ENCODE data around the gene LRRC18. TPM values are rescaled to one million over a fixed set of nuclear protein-coding genes. Genes with fewer than 3 reads are reported as not detected.

The LRRC18 gene
- total and polyA plus RNA-seq, 2 donors (not counting 3 experiments of a cell fraction or from before 2014, with no cell fraction given), result not detected

DNA sequence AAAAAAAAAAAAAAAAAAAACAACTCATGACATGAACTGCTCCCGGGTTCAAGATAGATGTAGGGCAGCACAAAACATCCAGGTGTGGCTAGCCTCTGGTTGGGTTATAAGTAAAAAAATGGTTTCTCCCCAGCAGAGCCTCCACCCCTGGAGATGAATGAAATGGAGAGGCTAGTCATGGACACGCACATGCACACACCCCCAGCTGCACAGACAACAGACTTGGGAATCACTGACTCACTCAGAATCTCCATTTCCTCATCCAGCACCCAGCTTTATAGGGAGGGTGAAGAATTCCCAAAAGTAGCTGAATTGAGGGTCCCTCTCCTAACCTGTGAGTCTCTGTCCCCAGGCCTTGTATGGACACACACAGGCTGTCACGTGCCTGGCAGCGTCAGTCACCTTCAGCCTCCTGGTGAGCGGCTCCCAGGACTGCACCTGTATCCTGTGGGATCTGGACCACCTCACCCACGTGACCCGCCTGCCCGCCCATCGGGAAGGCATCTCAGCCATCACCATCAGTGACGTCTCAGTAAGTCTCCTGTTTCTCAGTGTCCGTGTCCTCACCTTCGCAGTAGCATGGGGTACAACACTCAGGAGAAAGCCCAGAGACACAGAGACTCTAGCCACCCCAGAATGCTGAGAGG, 35.0 kb upstream of the LRRC18 start:
- BruUV-seq (replicated peaks), result no TSS peak
- Histone ChIP-seq H3K9me1 (replicated peaks; ENCODE audit: control insufficient read depth, extremely low read depth, insufficient read depth, low read length) (no peaks in the 10 kb centered on the region), H3K9me3 (replicated peaks; ENCODE audit: control insufficient read depth, insufficient read depth, low read length) (no peaks in the 10 kb centered on the region), H3K79me2 (ENCODE audit: control insufficient read depth, insufficient read depth, low read length) (no peaks in the 10 kb centered on the region), H3K36me3 (ENCODE audit: control insufficient read depth in 2 of 2, extremely low read depth in 1 of 2, insufficient read depth in 2 of 2, low read length in 2 of 2) (no peaks in the 10 kb centered on the region), H3K27me3 (ENCODE audit: control insufficient read depth in 2 of 2, insufficient read depth in 2 of 2, low read length in 2 of 2) (no peaks in the 10 kb centered on the region), H3K27ac (ENCODE audit: insufficient read depth, low read depth, low read length) (no peak overlapping the region), H2AFZ (ENCODE audit: low read depth, low read length) (no peak overlapping the region), H3K4me1 (ENCODE audit: control insufficient read depth, extremely low read depth, insufficient read depth, low read length) (no peaks in the 10 kb centered on the region), H3K4me2 (ENCODE audit: insufficient read depth, low read length) (no peak overlapping the region), H3K4me3 (replicated peaks in 1 of 3; ENCODE audit: insufficient read depth in 1 of 3, low read depth in 1 of 3, low read length in 3 of 3) (no peak overlapping the region), H3K9ac (replicated peaks; ENCODE audit: extremely low read depth, insufficient read depth, low read length) (no peak overlapping the region), H4K20me1 (replicated peaks; ENCODE audit: control insufficient read depth, extremely low read depth, insufficient read depth, low read length) (no peaks in the 10 kb centered on the region)
- DNase-seq (ENCODE audit: low read depth, low spot score) (no peak), FAIRE-seq (no peak)
- dilution Hi-C loops (cut with MboI; ENCODE audit: extremely low pct_ligation_motif_present, low sequenced_read_pairs) (no loop called here), intact Hi-C loops (cut with micrococcal nuclease) (no loop called here)
- TF ChIP-seq JUN (IDR thresholded peaks at IDR 0.05; ENCODE audit: borderline replicate concordance, insufficient read depth, insufficient read length, low read depth) (no peak), POLR2A (IDR thresholded peaks at IDR 0.05; ENCODE audit: low read depth, low read length) (no peak)
- POLR2A ChIA-PET, result no interaction called here
- CTCF ChIA-PET, result no interaction called here

GRCh38 chr10:48973065-48973464, 33.4 kb upstream of the LRRC18 start:
- intact Hi-C loops (cut with micrococcal nuclease), result no loop called here

More at GRCh38 chr10:48973065-48973464, 33.4 kb upstream of the LRRC18 start:
- Histone ChIP-seq H3K4me2 (ENCODE audit: insufficient read depth, low read length) (no peak overlapping the region), H3K9me1 (replicated peaks; ENCODE audit: control insufficient read depth, extremely low read depth, insufficient read depth, low read length) (no peaks in the 10 kb centered on the region), H3K27ac (ENCODE audit: insufficient read depth, low read depth, low read length) (no peak overlapping the region), H3K27me3 (ENCODE audit: control insufficient read depth in 2 of 2, insufficient read depth in 2 of 2, low read length in 2 of 2) (no peaks in the 10 kb centered on the region), H3K36me3 (ENCODE audit: control insufficient read depth in 2 of 2, extremely low read depth in 1 of 2, insufficient read depth in 2 of 2, low read length in 2 of 2) (no peaks in the 10 kb centered on the region), H3K9ac (replicated peaks; ENCODE audit: extremely low read depth, insufficient read depth, low read length) (no peak overlapping the region), H4K20me1 (replicated peaks; ENCODE audit: control insufficient read depth, extremely low read depth, insufficient read depth, low read length) (no peaks in the 10 kb centered on the region), H3K4me1 (ENCODE audit: control insufficient read depth, extremely low read depth, insufficient read depth, low read length) (no peaks in the 10 kb centered on the region), H3K4me3 (replicated peaks in 1 of 3; ENCODE audit: insufficient read depth in 1 of 3, low read depth in 1 of 3, low read length in 3 of 3) (no peak overlapping the region), H2AFZ (ENCODE audit: low read depth, low read length) (no peak overlapping the region), H3K9me3 (replicated peaks; ENCODE audit: control insufficient read depth, insufficient read depth, low read length) (no peaks in the 10 kb centered on the region), H3K79me2 (ENCODE audit: control insufficient read depth, insufficient read depth, low read length) (no peaks in the 10 kb centered on the region)
- BruUV-seq (replicated peaks), result no TSS peak
- CTCF ChIA-PET, result no interaction called here
- TF ChIP-seq MYC (IDR thresholded peaks at IDR 0.05; ENCODE audit: low read depth, low read length), result no peak
- TF ChIP-seq EZH2 (IDR thresholded peaks at IDR 0.05; ENCODE audit: borderline replicate concordance, low read depth, low read length, severe bottlenecking), result no peak
- TF ChIP-seq MAX (IDR thresholded peaks at IDR 0.05; ENCODE audit: insufficient read depth, insufficient read length), result no peak
- TF ChIP-seq JUN (IDR thresholded peaks at IDR 0.05; ENCODE audit: borderline replicate concordance, insufficient read depth, insufficient read length, low read depth), result no peak
- TF ChIP-seq POLR2A (IDR thresholded peaks at IDR 0.05; ENCODE audit: low read depth, low read length), result no peak
- no peak for TF ChIP-seq GATA2 (IDR thresholded peaks at IDR 0.05; ENCODE audit: insufficient read depth, insufficient read length, low read depth, low read length)
- TF ChIP-seq CTCF (IDR thresholded peaks at IDR 0.05; ENCODE audit: extremely low read depth in 1 of 2, insufficient read depth in 1 of 2, low read depth in 1 of 2, low read length in 2 of 2), result no peak
- no peak for TF ChIP-seq POLR2AphosphoS5 (IDR thresholded peaks at IDR 0.05; ENCODE audit: insufficient read depth, low read depth, low read length)
- dilution Hi-C loops (cut with MboI; ENCODE audit: extremely low pct_ligation_motif_present, low sequenced_read_pairs), result no loop called here
- POLR2A ChIA-PET, result no interaction called here
- FAIRE-seq (no peak), DNase-seq (ENCODE audit: low read depth, low spot score) (no peak)
